Prostate gland (tissue), 2 donors: ENCODE results near the gene LYRM9.

Experiments used
- POLR2A ChIP-seq: fragments of 450-650 bp; IDR thresholded peaks from one replicate; pipeline ENCODE4 v1.6.1; 2016; ENCODE audit warnings: antibody characterized with exemption, mild to moderate bottlenecking
- POLR2AphosphoS5 ChIP-seq: sonication (generic); formaldehyde crosslinking; IDR thresholded peaks from one replicate; pipeline ENCODE4 v1.6.1; 2017; ENCODE audit warnings: antibody characterized with exemption
- TF ChIP-seq, protein P1 (sequence below), 4 experiments: fragments of 200-600 bp in 2 of 4; fragments of 450-650 bp in 2 of 4; sonication (generic) in 2 of 4; IDR thresholded peaks; 1 replicate in 3 of 4; 2 replicates in 1 of 4; pipeline ENCODE4 v1.5.1; 2016 to 2019; ENCODE audit warnings: antibody characterized with exemption in 4 of 4, mild to moderate bottlenecking in 2 of 4, moderate library complexity in 2 of 4

DNA sequence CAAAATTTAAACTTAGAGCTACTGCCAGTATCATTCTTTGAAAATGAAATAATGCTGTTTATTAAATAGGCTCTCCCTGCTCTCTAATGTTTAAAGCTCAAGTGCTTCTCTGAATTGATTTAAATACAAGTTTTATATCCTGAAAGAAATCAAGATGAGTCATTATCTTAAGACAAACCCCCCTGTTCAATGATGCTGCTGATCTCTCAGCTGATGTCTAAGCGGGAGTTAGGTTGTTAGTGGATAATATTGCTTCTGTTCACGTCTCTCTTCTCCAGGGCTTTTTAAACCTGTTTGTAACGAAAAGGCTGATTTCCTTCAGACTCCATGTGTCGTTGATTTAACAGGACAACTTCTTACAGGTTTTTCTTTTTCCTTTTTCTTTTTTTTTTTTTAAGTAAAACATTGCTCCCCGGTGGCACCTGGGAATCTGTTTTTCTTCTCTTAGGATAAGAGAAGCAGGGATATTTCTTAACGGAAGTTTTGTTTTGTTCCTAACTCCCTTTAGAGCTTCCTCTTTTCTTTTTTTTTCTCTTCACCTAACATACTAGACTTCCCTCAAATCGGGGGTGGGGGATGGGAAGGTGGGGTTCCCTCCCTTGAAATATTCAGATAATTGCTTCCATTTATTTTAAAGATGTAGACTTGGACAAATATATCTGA lies 807 bp upstream of the LYRM9 start:
- no peak for TF ChIP-seq POLR2A
- TF ChIP-seq, protein P1, sequence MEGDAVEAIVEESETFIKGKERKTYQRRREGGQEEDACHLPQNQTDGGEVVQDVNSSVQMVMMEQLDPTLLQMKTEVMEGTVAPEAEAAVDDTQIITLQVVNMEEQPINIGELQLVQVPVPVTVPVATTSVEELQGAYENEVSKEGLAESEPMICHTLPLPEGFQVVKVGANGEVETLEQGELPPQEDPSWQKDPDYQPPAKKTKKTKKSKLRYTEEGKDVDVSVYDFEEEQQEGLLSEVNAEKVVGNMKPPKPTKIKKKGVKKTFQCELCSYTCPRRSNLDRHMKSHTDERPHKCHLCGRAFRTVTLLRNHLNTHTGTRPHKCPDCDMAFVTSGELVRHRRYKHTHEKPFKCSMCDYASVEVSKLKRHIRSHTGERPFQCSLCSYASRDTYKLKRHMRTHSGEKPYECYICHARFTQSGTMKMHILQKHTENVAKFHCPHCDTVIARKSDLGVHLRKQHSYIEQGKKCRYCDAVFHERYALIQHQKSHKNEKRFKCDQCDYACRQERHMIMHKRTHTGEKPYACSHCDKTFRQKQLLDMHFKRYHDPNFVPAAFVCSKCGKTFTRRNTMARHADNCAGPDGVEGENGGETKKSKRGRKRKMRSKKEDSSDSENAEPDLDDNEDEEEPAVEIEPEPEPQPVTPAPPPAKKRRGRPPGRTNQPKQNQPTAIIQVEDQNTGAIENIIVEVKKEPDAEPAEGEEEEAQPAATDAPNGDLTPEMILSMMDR (IDR thresholded peaks at IDR 0.05): no peak
- no peak for TF ChIP-seq POLR2AphosphoS5
